HG03354 (cell line): ENCODE results near the gene BCAS1.
"Not testable (repeated sequence)": the region's sequence is repeated elsewhere in the genome, so short reads cannot be mapped to it uniquely, and the experiment has no call there.

Experiments used
- ATAC-seq: cut with Tn5 transposase; IDR thresholded peaks from one replicate; pipeline ENCODE4 v1.9.1; 2021; ENCODE audit warnings: mild to moderate bottlenecking; ENCODE audit not compliant: unreplicated experiment, poor library complexity, severe bottlenecking

The BCAS1 gene

DNA sequence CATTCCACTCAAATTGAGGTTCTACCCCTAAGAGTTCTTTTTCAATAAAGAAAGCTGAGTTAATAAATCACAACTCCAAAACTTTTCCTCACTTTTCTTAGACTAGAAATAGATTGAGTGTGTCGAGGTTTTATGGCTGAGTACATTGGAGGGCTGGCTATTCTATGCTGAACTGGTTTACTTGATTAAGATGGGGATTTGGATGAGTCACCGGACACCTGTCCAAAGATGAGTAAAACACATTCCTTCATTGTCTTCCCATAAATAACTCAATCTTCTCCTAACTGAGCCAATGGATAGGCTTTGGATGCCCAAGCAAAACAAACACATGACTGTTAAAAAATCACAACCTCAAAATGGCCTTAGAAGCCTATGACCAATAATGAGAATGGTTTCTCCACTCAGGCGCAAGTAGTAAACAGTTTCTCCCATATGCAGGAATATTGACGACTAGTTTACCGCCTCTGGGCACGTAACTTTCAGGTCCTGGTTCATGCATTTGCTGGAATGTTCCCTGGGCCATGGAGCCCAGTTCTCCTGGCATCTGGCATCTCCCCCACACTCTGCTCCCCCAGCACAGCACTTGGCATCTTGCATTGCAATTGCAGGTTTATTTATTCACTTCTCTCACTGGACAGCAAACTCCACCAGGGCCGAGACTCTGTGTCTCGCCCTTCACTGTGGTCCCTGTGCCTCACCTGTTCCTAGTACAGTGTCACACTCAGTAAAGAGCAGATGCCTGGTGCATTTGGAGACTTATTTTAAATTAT, 43.9 kb downstream of the BCAS1 start:
- ATAC-seq, result no peak

DNA sequence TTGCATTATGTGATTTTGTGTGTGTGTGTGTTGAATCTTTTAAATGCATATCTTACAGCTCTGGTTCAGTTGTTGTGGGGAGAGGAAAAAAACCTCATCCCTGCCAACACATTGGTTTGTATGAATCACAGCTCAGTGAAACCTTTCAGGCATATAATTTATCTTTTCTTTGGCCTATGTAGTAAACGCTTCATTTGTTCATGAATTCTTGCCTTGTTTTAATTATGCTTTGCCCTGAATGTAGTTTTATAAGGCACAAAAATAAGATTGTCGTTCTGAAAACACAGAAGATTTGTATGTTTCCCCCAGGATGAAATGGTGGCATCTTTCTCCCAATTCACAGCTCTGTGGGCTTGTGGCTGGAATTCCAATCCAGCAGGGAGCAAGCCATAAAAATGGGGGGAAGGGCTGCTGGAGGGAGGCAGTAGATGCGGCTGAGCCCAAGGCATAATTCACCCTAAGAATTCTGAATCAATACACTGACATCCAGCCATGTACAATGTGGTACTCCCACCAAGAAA, 45.1 kb downstream of the BCAS1 start:
- ATAC-seq, result no peak

DNA sequence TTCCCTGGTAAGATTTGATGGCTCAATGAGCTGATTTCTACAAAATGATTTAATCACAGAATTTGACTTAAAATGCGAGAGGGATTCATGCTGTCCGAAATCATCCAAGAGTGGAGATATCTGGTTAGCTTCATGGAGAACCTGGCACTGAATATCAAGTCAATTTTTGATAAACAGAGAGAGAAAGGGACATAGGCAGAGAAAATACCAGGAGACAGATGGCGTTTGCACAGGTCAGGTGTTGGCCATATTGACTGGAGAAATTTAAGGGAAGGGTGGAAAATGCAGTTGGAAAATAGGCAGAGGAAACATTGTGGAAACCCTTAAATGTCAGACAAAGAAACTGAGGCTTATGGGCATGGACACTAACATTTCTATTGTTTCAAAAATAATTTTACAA, 47.0 kb downstream of the BCAS1 start:
- no peak for ATAC-seq

DNA sequence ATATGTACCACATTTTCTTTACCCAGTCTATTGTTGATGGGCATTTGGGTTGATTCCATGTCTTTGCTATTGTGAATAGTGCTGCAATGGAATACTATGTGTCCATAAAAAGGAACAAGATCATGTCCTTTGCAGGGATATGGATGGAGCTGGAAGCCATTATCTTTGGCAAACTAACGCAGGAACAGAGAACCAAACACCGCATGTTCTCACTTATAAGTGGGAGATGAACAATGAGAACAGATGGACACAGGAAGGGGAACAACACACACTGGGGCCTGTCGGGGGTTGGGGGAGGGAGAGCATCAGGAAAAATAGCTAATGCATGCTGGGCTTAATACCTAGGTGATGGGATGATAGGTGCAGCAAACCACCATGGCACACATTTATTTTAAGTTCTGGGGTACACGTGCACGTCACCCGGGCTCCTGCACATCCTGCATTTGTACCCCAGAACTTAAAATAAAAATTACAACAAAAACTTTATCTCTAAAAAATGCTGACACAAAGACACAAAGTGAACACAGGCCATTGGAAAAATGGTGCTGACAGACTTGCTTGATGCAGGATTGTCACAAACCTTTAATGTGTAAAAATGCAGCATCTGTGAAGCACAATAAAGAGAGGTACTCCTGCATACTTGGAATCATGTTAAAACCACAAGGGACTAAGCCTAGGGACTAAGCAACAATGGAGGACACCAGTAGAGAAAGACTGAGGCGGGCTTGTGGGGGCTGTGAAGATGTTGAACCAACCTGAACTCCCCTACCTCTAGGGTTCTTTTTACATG, 48.8 kb downstream of the BCAS1 start:
- ATAC-seq, result no peak

DNA sequence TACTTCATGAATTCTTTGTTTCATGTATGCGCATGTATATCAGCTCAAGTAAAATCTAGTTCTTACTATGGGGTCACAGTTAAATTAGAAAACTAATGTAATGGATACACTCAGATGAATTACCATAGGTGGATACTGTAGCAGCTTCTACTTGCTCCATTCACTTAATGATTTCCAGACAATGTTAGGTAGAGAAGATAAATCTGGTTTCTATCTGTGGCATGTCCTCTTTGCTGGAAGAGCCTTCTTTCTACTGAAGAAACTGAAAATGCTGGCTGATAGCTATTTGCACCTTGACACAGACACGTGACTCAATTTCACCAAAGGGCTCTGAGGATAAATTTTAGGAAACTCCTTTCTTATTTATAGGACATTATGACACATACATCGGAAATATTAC, 49.5 kb downstream of the BCAS1 start:
- ATAC-seq, result no peak

DNA sequence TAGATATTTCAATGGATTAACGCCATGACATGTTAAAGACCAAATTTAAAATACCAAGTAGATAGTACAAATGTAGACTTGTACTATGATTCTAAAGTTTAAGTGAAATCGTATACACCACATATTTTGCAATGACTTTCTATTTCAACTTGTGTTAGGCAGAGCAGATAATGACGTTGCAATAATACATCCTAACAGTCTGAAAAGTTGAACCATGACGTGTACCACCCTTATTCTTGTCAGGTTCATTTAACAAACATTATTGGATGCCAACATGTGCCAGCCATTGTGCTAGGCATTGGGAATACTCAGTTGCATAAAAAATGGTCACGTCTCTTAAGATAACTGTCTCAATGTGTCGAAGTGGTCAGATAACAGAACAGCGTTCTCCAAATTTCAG, 50.0 kb downstream of the BCAS1 start:
- ATAC-seq, result no peak

DNA sequence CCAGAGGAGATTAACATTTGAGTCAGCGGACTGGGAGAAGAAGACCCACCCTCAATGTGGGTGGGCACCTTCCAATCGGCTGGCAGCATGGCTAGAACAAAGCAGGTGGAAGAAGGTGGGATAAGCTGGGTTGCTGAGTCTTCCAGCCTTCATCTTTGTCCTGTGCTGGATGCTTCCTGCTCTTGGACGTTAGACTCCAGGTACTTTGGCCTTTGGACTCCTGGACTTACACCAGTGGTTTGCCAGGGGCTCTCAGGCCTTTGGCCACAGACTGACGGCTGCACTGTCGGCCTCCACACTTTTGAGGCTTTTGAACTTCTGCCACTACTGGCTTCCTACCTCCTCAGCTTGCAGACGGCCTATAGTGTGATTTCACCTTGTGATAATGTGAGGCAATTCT, 50.8 kb downstream of the BCAS1 start:
- ATAC-seq, result no peak

DNA sequence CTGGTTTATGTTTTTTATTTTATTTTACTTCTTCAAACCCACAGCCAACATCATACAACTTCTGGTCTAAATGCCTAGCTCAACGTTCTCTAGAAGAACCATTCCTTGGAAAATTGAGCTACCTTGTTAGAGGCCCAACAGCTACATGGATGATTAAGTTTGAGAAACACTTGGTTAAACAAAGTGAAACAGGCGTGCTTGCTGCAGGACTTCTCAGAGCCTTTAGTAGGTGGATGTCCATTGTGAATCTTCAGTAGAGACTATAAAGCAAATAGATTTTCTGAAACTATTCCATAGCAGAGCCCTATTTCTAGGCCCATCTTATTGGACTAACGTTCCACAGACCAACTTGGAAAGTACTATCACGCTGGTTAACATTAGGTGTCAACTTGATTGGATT, 51.3 kb downstream of the BCAS1 start:
- ATAC-seq, result no peak

DNA sequence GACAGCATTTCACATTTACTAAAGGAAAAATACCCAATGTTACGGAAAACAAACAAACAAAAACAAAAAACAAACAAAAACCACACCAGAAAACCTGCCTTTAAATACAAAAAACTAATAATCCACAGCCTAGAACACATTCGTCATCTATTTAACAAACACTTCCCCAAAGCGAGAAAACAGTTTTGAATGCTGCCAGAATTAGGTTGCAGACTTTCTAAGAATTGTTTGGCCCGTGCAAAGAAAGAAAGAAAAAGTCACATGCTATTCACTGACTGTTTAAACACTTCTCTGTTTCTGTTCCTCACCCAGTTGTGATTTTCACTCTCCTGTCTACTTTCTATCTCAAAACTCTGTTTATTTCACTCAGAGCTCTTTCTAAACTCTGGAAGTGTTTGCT, 52.5 kb downstream of the BCAS1 start:
- ATAC-seq, result peak; percentile 96

DNA sequence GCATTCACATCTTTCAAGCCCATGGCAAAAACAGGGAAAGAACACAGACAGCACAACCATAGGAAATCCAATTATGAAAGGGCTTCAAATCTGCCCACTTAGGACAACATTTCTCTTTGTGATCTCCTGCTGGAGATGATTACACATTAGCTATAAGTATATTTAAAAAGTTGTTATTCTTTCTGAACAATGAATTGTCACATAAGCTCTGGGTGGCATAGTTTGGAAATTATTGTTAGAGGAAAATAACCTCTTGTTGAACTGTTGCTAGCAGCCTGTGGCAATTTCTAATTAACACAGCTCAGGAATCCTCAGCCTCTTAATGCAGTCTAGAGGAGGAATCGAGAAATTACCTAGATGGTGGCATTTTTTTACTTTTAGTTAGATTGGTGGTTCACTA, 54.9 kb downstream of the BCAS1 start:
- ATAC-seq, result no peak

DNA sequence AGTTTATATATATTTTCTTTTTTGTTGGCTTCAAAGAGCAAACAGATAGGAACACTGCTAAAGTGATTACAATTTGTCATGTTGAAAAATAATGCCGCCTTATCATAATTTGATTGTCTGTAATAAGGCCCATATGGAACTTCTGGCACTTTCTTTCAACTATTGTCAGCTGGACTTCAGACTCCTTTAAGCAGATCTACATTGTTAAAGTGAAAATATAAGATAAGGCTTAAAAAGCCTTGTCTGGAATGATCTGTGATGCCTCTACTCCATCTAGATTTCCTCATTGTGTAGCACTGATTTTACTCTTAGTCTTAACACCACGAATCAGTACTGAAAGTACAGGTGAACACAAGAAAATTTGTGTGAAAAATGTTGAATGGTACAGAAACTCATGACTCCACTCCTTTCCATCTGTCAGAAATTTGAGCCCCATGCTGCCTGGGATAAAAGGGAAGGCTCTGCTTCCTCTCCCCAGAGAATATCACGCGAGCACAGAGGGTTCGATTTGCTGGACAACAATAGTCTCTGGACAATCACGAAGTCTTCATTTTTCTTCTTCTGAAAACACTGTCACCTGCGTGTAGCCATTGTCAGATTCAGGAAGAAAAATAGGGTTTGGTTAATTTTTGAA, 56.0 kb downstream of the BCAS1 start:
- no peak for ATAC-seq

DNA sequence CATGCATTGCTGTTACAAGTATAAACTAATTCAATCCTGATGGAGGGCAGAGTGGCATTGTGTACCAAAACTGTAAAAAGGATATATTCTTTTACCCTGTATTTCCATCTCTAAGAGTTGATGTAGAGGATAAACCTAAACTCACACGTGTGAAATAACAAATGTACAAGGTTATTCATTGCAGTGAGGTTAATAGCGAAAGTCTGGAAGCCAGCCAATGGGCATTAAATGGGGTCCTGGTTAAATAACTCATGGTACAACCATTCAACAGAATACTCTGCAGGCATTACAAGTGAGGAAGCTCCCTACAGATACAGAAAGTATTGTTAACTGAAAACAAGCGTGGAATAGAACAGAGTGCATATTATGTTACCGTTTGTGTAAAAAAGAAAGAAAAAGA, 56.9 kb downstream of the BCAS1 start:
- no peak for ATAC-seq

DNA sequence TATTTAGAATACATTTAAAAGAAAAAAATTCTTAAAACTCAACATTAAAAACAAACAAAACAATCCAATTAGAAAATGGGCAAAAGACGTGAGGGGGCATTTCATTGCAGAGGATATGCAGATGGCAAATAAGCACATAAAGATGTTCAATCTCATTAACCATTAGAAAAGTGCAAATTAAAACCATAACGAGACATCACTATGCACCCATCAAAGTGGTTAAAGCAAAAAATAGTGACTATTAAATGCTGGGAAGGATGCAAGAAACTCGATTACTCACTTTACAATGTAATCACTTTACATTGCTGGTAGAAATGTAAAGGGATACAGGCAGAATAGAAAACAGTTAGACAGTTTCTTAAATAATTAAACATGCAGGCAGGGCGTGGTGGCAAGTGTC, 59.0 kb downstream of the BCAS1 start:
- no peak for ATAC-seq

DNA sequence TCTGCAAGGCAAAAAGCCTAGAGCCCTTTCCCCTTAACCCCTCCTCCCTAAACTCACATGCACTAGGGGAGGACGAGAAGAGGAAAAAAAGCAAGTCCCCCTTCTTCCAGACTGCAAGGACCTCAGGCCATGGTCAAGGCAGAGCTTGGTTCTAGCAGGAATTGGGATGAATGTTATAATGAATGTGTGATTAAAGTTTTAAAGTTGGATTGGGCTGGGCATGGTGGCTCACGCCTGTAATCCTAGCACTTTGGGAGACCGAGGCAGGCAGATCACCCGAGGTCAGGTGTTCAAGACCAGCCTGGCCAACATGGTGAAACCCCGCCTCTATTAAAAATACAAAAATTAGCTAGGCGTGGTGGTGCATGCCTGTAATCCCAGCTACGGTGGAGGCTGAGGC, 64.2 kb downstream of the BCAS1 start:
- not testable (repeated sequence) for ATAC-seq

DNA sequence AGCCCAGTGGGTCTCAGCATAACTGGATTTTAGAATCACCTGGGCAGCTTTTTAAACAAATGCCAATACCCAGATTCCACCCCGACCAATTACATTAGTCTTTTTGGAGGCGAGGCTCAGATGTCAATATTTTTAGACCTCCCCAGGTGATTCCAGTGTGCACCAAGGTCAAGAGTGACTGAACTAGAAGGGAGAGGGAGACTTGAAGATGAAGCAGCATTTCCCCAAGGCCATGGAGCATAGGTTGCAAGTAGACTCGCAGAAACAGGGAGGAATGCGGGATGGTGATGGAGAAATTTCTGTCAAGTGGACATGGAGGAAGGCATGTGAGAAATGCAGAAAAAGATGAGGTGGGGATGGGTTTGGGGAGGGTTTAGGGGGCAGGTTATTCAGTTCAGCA, 64.9 kb downstream of the BCAS1 start:
- ATAC-seq, result no peak

DNA sequence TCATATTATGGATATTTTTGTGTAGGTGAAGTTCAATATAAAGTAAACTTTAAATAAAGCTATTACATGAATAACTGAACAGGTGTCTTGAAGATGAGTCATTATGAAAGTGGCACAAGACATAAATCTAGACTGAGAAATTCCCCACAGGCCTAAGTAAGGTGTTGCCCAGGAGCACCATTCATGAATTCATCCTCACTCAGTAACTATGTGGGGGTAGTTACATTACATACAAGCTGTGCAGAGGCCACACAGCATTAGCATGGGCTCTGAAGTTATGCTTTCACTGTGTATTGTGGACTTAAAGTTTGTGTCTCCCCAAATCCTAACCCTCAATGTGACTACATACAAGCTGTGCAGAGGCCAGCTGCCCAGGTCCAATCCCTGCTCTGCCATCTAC, 65.9 kb downstream of the BCAS1 start:
- peak; percentile 98 for ATAC-seq

DNA sequence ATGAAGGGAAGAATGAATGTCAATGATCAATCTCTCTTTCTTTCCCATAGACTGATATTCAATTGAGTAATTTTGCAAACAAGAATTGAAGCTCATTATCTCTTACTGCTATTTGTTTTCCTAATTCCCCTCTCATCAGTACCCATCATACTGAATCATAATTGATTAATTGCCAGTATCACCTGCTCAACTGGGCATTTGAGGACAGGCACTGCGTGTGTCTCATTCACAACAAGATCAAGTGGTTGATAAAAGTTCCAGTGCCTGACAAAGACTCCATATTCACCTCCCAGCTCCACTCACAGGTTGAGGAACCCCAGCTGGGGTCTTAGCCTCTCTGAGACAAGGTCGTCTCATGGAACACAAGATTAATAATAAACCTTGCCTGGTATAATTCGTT, 67.7 kb downstream of the BCAS1 start:
- ATAC-seq, result no peak

DNA sequence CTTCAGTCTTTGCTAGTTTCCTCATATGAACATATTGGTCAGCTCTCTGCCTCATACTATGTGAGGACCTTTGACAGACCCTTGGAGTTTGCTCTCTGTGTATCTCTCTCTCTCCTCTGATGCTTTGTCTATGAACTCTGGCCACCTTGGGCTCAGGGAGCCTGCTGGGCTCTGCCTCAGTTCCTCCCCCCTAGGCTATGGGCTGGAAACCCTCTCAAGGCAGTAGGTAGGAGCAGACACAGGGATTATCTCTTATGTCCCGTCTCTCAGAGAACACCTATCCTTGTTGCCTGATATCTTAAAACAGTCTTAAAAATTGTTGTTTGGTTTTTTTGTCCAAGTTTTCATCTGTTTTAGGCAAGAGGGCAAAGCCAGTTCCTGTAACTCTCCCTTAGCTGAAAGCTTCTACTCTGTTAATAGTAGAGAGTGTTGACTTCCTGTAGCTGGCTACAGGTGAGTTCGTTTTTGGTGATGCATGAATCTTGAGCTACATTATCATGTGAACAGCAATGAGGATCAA, 68.3 kb downstream of the BCAS1 start:
- no peak for ATAC-seq

DNA sequence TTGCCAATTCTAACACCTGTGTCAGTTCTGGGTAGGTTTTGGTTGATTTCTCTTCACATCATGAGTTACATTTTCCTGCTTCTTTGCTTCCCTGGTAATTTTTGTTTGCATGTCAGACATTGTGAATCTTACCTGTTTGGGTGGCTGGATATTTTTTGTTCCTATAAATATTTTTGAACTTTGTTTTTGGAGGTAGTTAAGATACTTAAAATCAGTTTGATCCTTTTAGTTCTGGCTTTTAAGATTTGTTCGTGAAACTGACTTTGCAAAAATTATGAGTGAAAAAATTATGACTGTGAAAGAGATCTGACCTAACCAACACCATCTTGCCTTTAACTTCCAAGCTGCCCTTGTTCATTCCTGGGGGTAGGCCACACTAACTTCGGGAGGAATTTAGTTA, 69.5 kb downstream of the BCAS1 start:
- no peak for ATAC-seq

DNA sequence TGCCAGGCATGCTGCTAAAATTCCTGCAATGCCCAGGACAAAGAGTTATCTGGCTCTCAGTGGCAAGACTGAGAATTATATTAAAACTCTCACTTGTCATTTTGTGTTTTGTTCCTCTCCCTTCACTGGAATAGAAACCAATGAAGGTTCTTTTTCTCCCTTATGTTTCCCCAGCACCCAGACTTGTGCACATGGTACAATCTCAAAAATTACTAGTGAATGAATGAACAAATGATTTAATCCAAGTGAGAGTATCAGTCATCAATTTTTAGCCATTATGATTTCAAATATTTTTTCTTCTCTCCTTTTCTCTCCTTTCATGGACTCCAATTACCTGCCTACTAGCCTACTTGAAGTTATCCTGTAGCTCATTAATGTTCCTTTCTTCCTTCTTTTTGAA, 70.1 kb downstream of the BCAS1 start:
- ATAC-seq, result no peak

DNA sequence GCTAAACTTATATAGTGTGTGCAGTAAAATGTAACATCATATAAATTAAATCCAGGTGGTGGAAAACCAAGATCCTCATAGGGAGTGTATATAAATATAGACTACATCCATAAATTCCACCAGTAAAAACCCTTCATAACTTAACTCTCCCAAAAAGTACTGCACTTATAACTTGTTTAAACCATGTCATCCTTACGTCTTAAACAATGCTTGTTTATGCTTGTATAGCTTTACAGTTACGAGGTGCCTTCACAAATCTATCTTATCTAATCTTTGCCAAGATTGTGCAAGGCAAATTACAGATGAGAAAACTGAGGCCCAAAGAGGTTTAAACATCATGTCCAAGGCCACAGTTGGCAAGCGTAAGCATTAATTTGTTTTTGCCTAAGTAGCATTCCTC, 71.3 kb downstream of the BCAS1 start:
- ATAC-seq, result no peak
